Astrocyte (in vitro differentiated cells and primary cell): ENCODE data around the gene SMIM41.

Source experiments
- CTCF ChIP-seq: IDR thresholded peaks from 2 replicates; pipeline ENCODE4 v1.5.1; 2011; ENCODE audit warnings: low read depth, mild to moderate bottlenecking, inconsistent platforms, low read length, moderate library complexity; ENCODE audit not compliant: insufficient read depth
- EZH2 ChIP-seq: IDR thresholded peaks from 2 replicates; pipeline ENCODE4 v1.6.1; 2012; ENCODE audit warnings: mild to moderate bottlenecking, low read length, inconsistent platforms; ENCODE audit not compliant: insufficient read depth

GRCh38 chr12:52080403-52081251, 1.1 kb downstream of the SMIM41 start:
- TF ChIP-seq CTCF = no peak
- no peak for TF ChIP-seq EZH2
